NOMO-1 treated with dmso at 0.1 percent for 144 hours (cell line): ENCODE results near the gene DTNBP1.

Experiments
- DNase-seq: peaks from one replicate; lab custom pipeline; 2025; ENCODE audit not compliant: unreplicated experiment; lab: John Stamatoyannopoulos, UW

Gene DTNBP1

GRCh38 chr6:15489261-15489962 is 173.4 kb downstream of the DTNBP1 start:
- DNase-seq = no peak

- no peak for DNase-seq
Measured at GRCh38 chr6:15487262-15487661, 175.6 kb downstream of the DTNBP1 start.

GRCh38 chr6:15485936-15486335 is 176.9 kb downstream of the DTNBP1 start:
- no peak for DNase-seq

GRCh38 chr6:15484821-15485220 is 178.0 kb downstream of the DTNBP1 start:
- DNase-seq = no peak

- no peak for DNase-seq
Measured at GRCh38 chr6:15484140-15484539, 178.7 kb downstream of the DTNBP1 start.

- DNase-seq = no peak
Measured at GRCh38 chr6:15483060-15483459, 179.8 kb downstream of the DTNBP1 start.

- DNase-seq = no peak
Measured at GRCh38 chr6:15481390-15482291, 181.2 kb downstream of the DTNBP1 start.

- peak; percentile 44 for DNase-seq
Measured at GRCh38 chr6:15480525-15480924, 182.3 kb downstream of the DTNBP1 start.

GRCh38 chr6:15479761-15480160 is 183.1 kb downstream of the DTNBP1 start:
- DNase-seq = no peak

- DNase-seq = no peak
Measured at GRCh38 chr6:15477746-15478145, 185.1 kb downstream of the DTNBP1 start.

GRCh38 chr6:15476631-15477380 is 186.0 kb downstream of the DTNBP1 start:
- no peak for DNase-seq

GRCh38 chr6:15475872-15476271 is 187.0 kb downstream of the DTNBP1 start:
- no peak for DNase-seq

- DNase-seq = no peak
Measured at GRCh38 chr6:15475261-15475660, 187.6 kb downstream of the DTNBP1 start.

- no peak for DNase-seq
Measured at GRCh38 chr6:15474196-15474595, 188.6 kb downstream of the DTNBP1 start.

- no peak for DNase-seq
Measured at GRCh38 chr6:15473741-15474161, 189.1 kb downstream of the DTNBP1 start.

GRCh38 chr6:15473174-15473573 is 189.7 kb downstream of the DTNBP1 start:
- DNase-seq = no peak
